Liver (tissue), 10 donors: ENCODE measurements around the gene CDHR2. TPM values are rescaled to one million over a fixed set of nuclear protein-coding genes. Genes with fewer than 3 reads are reported as not detected.

Experiments used
- DNase-seq: peaks from one replicate; pipeline ENCODE4 v3.0.0-alpha.2; 2017; ENCODE audit warnings: low spot score
- H3K27ac ChIP-seq, 2 donors: one replicate each; pipeline ENCODE4 v1.7.0; 2013; ENCODE audit warnings: inconsistent platforms in 2 of 2, low read length in 2 of 2, control low read depth in 1 of 2, low read depth in 1 of 2, mild to moderate bottlenecking in 1 of 2
- H3K27me3 ChIP-seq, 4 donors: one replicate each; pipeline versions ENCODE4 v1.6.1 to v1.7.0; 2013; ENCODE audit warnings: low read length in 3 of 4, inconsistent platforms in 1 of 4, mild to moderate bottlenecking in 1 of 4, moderate library complexity in 1 of 4; ENCODE audit not compliant: control insufficient read depth in 4 of 4, insufficient read depth in 4 of 4
- H3K36me3 ChIP-seq, 4 donors: one replicate each; pipeline versions ENCODE4 v1.6.1 to v1.7.0; 2013; ENCODE audit warnings: low read length in 3 of 4, mild to moderate bottlenecking in 3 of 4, low read depth in 1 of 4, moderate library complexity in 1 of 4; ENCODE audit not compliant: control insufficient read depth in 4 of 4, insufficient read depth in 3 of 4
- H3K4me1 ChIP-seq, 4 donors: one replicate each; pipeline versions ENCODE4 v1.6.1 to v1.7.0; 2013; ENCODE audit warnings: low read length in 3 of 4, mild to moderate bottlenecking in 3 of 4, moderate library complexity in 1 of 4; ENCODE audit not compliant: control insufficient read depth in 4 of 4, insufficient read depth in 4 of 4
- H3K4me3 ChIP-seq, 3 donors: one replicate each; pipeline versions ENCODE4 v1.6.1 to v1.7.0; 2013; ENCODE audit warnings: low read length in 3 of 3, control low read depth in 1 of 3, low read depth in 1 of 3, mild to moderate bottlenecking in 1 of 3
- H3K9ac ChIP-seq, 2 donors: one replicate each; pipeline ENCODE4 v1.7.0; 2013; ENCODE audit warnings: low read length in 2 of 2, mild to moderate bottlenecking in 2 of 2, moderate library complexity in 2 of 2, control low read depth in 1 of 2, low read depth in 1 of 2
- H3K9me3 ChIP-seq, 4 donors: one replicate each; pipeline versions ENCODE4 v1.6.1 to v1.7.0; 2013; ENCODE audit warnings: low read length in 3 of 4; ENCODE audit not compliant: control insufficient read depth in 4 of 4
- ATF3 ChIP-seq: IDR thresholded peaks from 2 replicates; pipeline ENCODE4 v1.6.1; 2016; ENCODE audit warnings: antibody characterized with exemption
- EGR1 ChIP-seq, 2 donors: IDR thresholded peaks; 2 replicates each; pipeline ENCODE4 v1.6.1; 2016 to 2018; ENCODE audit warnings: antibody characterized with exemption in 2 of 2, low read depth in 2 of 2
- FOXA1 ChIP-seq: IDR thresholded peaks from 2 replicates; pipeline ENCODE4 v1.6.1; 2016; ENCODE audit warnings: antibody characterized with exemption
- FOXA2 ChIP-seq: IDR thresholded peaks from 2 replicates; pipeline ENCODE4 v1.6.1; 2016; ENCODE audit warnings: antibody characterized with exemption
- GABPA ChIP-seq, 2 donors: IDR thresholded peaks in 1 of 2; conservative IDR thresholded peaks in 1 of 2; 2 replicates each; pipeline ENCODE4 v1.6.1; 2016; ENCODE audit warnings: antibody characterized with exemption in 2 of 2, mild to moderate bottlenecking in 1 of 2, moderate library complexity in 1 of 2
- JUND ChIP-seq, 2 donors: IDR thresholded peaks; 2 replicates each; pipeline ENCODE4 v1.6.1; 2016; ENCODE audit warnings: antibody characterized with exemption in 2 of 2
- MAX ChIP-seq: IDR thresholded peaks from 2 replicates; pipeline ENCODE4 v1.6.1; 2016; ENCODE audit warnings: antibody characterized with exemption
- NR2F2 ChIP-seq: IDR thresholded peaks from 2 replicates; pipeline ENCODE4 v1.6.1; 2016; ENCODE audit warnings: antibody characterized with exemption
- RAD21 ChIP-seq, 2 donors: IDR thresholded peaks; 2 replicates each; pipeline ENCODE4 v1.6.1; 2016; ENCODE audit warnings: antibody characterized with exemption in 2 of 2, mild to moderate bottlenecking in 2 of 2
- RXRA ChIP-seq, 2 donors: IDR thresholded peaks; 2 replicates each; pipeline ENCODE4 v1.6.1; 2017 to 2018; ENCODE audit warnings: antibody characterized with exemption in 2 of 2, mild to moderate bottlenecking in 1 of 2
- SP1 ChIP-seq: IDR thresholded peaks from 2 replicates; pipeline ENCODE4 v1.6.1; 2018; ENCODE audit warnings: antibody characterized with exemption, mild to moderate bottlenecking
- YY1 ChIP-seq: IDR thresholded peaks from 2 replicates; pipeline ENCODE4 v1.6.1; 2016; ENCODE audit warnings: antibody characterized with exemption, mild to moderate bottlenecking
- WGBS: extraction: QIAGEN DNeasy Blood & Tissue Kit; methylation state at CpG from one replicate; pipeline ENCODE4 v1.1.7; 2013; 5-methylcytosine and 5-hydroxymethylcytosine counted together
- polyA plus RNA-seq, 2 donors: library from polyadenylated mRNA; stranded (reverse) in 1 of 2; unstranded in 1 of 2; fragments of 200-250 nt in 1 of 2; fragments of >200 nt in 1 of 2; fragmentation: Nextera tagmentation in 1 of 2; extraction: Ambion mirVana in 1 of 2; gene quantifications; one replicate each; pipeline versions ENCODE4 v1.2.1 to v1.2.3, GENCODE V29; 2013 to 2015
- small RNA-seq: library from RNA; depleted of rRNA; stranded (forward); fragments of <200 nt; gene quantifications from one replicate; pipeline ENCODE3, GENCODE V24; 2014
- total RNA-seq, 2 donors: library from RNA; depleted of rRNA; stranded (reverse); fragments of >200 nt; gene quantifications; one replicate each; pipeline ENCODE4 v1.2.3, GENCODE V29; 2014
- TF ChIP-seq, protein P1 (sequence below): fragments of 150-350 bp; IDR thresholded peaks from 2 replicates; pipeline ENCODE4 v1.5.1; 2017; ENCODE audit warnings: improper control_type of control experiment, low read depth, low read length; ENCODE audit not compliant: missing input control
- donor health status: healthy.
- donor health status: healthy.
- donor health status: healthy.
- donor health status: healthy.
- donor health status: healthy.

The CDHR2 gene
- total and polyA plus RNA-seq, 4 donors = 8.8 to 23.8 (median 16.6) TPM

DNA sequence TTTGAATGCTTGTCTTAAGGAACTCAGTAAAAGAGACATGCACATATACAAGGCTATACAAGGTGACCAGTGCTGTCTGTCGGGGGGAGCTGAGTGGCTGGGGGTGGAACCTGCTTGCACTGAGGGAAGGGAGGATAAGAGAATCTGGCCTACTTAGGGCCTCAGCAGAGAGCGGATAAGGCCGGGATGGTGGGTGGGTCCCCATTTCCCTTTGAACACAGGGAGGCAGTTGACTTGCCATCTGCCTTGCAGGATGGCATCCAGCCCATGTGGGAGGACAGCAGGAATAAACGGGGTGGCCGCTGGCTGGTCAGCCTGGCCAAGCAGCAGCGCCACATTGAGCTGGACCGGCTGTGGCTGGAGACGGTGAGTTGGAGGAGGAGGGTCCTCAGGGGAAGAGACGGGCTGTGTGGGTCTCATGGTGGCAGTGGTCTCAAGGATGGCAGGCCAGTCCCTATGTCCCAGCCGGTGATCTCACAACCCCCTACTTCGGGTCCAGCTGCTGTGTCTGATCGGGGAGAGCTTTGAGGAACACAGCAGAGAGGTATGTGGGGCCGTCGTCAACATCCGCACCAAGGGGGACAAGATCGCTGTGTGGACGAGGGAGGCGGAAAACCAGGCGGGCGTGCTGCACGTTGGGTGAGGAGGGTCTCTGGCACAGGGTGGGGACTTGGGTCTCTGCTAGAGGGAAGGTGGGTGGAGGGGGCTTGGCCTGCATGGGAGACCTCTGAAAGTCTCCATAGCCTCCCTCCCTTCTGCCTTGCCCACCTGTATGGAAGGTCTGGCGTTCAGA is 95.9 kb downstream of the CDHR2 start:
- peak; percentile 57 for DNase-seq
- no peak overlapping the region for H3K9ac ChIP-seq
- H3K4me3 ChIP-seq = no peak overlapping the region
- H3K27me3 ChIP-seq = no peaks in the 10 kb centered on the region
- WGBS = 95% methylated on average over 22 of the region's 22 CpGs
- H3K4me1 ChIP-seq = peaks cover 5 to 18% (median 14%) of the 10 kb centered on the region in 4 donors
- no peak overlapping the region for H3K27ac ChIP-seq
- TF ChIP-seq GABPA (IDR thresholded peaks at IDR 0.05 in 1 of 2, conservative IDR thresholded peaks at IDR 0.05 in 1 of 2) (no peak), RXRA (IDR thresholded peaks at IDR 0.05) (no peak), ATF3 (no peak), RAD21 (IDR thresholded peaks at IDR 0.05) (no peak), FOXA2 (no peak), FOXA1 (no peak), JUND (IDR thresholded peaks at IDR 0.05) (no peak), EGR1 (IDR thresholded peaks at IDR 0.05; ENCODE audit: low read depth in 2 of 2) (no peak), SP1 (no peak), NR2F2 (no peak), MAX (no peak), YY1 (no peak)
- TF ChIP-seq, protein P1, sequence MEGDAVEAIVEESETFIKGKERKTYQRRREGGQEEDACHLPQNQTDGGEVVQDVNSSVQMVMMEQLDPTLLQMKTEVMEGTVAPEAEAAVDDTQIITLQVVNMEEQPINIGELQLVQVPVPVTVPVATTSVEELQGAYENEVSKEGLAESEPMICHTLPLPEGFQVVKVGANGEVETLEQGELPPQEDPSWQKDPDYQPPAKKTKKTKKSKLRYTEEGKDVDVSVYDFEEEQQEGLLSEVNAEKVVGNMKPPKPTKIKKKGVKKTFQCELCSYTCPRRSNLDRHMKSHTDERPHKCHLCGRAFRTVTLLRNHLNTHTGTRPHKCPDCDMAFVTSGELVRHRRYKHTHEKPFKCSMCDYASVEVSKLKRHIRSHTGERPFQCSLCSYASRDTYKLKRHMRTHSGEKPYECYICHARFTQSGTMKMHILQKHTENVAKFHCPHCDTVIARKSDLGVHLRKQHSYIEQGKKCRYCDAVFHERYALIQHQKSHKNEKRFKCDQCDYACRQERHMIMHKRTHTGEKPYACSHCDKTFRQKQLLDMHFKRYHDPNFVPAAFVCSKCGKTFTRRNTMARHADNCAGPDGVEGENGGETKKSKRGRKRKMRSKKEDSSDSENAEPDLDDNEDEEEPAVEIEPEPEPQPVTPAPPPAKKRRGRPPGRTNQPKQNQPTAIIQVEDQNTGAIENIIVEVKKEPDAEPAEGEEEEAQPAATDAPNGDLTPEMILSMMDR = no peak
- no peaks in the 10 kb centered on the region for H3K36me3 ChIP-seq
- no peaks in the 10 kb centered on the region for H3K9me3 ChIP-seq

Small RNA genes within 50 kb of the gene (small RNA-seq; reads per million reads assigned to genes)
- gene MIR4281 (not detected), gene RF00019 (not detected), gene RN7SL684P (not detected)

Other genes starting within 250 kb of the CDHR2 start
- gene KIAA1191, start 187.6 kb upstream of the CDHR2 start, total RNA-seq = 10 to 100 TPM; 31.1 to 31.8 TPM
- gene KIAA1191, start 187.6 kb upstream of the CDHR2 start, polyA plus RNA-seq = 10 to 100 TPM; 25.7 to 37.2 TPM
- gene ARL10, start 183.9 kb upstream of the CDHR2 start, total RNA-seq = 1 to 10 TPM; 2.1 to 2.2 TPM
- under 1 TPM; 0.35 to 0.93 TPM for gene ARL10, start 183.9 kb upstream of the CDHR2 start, polyA plus RNA-seq
- 10 to 100 TPM in 1 of 2 donors, 1 to 10 TPM in 1; 6.1 to 11.1 TPM for gene NOP16, start 160.7 kb upstream of the CDHR2 start, total RNA-seq
- gene NOP16, start 160.7 kb upstream of the CDHR2 start, polyA plus RNA-seq = 10 to 100 TPM; 23.3 to 41.2 TPM
- gene HIGD2A, start 160.6 kb upstream of the CDHR2 start, total RNA-seq = 10 to 100 TPM; 18.4 to 42.6 TPM
- 100 to 1,000 TPM in 1 of 2 donors, 10 to 100 TPM in 1; 93.0 to 127 TPM for gene HIGD2A, start 160.6 kb upstream of the CDHR2 start, polyA plus RNA-seq
- 10 to 100 TPM; 14.2 to 30.9 TPM for gene CLTB, start 132.8 kb upstream of the CDHR2 start, total RNA-seq
- gene CLTB, start 132.8 kb upstream of the CDHR2 start, polyA plus RNA-seq = 10 to 100 TPM; 46.2 to 49.4 TPM
- 10 to 100 TPM; 20.1 to 28.3 TPM for gene FAF2, start 101.0 kb upstream of the CDHR2 start, total RNA-seq
- 10 to 100 TPM; 12.7 to 12.9 TPM for gene FAF2, start 101.0 kb upstream of the CDHR2 start, polyA plus RNA-seq
- 1 to 10 TPM; 3.9 to 5.5 TPM for gene RNF44, start 11.9 kb upstream of the CDHR2 start, total RNA-seq
- gene RNF44, start 11.9 kb upstream of the CDHR2 start, polyA plus RNA-seq = 1 to 10 TPM; 3.2 to 6.4 TPM
- gene GPRIN1, start 60.8 kb downstream of the CDHR2 start, total RNA-seq = under 1 TPM; 0.23 to 0.50 TPM
- under 1 TPM in 1 of 2 donors, not detected in 1; 0.30 TPM for gene GPRIN1, start 60.8 kb downstream of the CDHR2 start, polyA plus RNA-seq
- gene SNCB, start 81.2 kb downstream of the CDHR2 start, total RNA-seq = not detected
- not detected for gene SNCB, start 81.2 kb downstream of the CDHR2 start, polyA plus RNA-seq
- gene EIF4E1B, start 81.3 kb downstream of the CDHR2 start, total RNA-seq = not detected
- not detected for gene EIF4E1B, start 81.3 kb downstream of the CDHR2 start, polyA plus RNA-seq
- gene TSPAN17, start 98.1 kb downstream of the CDHR2 start, total RNA-seq = 10 to 100 TPM; 15.9 to 43.4 TPM
- gene TSPAN17, start 98.1 kb downstream of the CDHR2 start, polyA plus RNA-seq = 10 to 100 TPM in 1 of 2 donors, 1 to 10 TPM in 1; 5.7 to 16.4 TPM